ENCODE measurements around the gene PSD2. TPM values are rescaled to one million over a fixed set of nuclear protein-coding genes. Genes with fewer than 3 reads are reported as not detected.

PSD2 gene
- total RNA-seq, 5 donors from 2014 or later (not counting 1 experiment from before 2014, with no cell fraction given) = 0.07 to 0.15 (median 0.09) TPM; not detected in 2

DNA sequence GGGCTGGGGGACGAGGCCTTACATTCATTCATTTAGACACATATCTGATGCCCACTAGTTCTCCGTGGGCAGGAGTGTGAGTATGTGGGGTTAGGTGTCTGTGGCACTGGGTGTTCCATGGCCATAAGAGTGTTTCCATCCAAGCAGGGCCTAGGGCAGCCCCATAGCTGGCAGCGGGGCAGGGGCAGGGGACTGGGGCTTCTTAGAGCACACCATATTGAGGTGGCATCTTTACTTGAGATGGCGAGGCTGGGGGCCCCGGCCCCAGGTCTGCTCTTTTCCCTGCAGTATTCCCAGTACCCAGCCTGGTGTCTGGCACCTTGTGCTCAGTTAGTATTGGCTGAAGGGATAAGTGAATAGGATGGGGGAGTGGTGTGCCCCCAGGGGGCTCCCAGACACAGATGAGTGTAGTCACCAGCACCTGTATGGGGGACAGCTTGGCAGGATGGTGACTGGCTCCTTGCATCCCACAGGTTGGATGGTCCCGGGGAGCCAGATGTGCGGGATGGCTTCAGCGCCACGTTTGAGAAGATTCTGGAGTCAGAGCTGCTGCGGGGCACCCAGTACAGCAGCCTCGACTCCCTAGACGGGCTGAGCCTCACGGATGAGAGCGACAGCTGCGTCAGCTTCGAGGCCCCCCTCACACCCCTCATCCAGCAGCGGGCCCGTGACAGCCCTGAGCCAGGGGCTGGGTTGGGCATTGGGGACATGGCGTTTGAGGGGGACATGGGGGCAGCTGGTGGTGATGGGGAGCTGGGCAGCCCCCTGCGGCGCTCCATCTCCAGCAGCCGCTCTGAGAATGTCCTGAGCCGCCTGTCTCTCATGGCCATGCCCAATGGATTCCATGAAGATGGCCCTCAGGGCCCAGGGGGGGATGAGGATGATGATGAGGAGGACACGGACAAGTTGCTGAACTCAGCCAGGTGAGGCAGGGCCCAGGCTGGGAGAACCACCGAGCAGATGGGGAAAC lies 17.5 kb downstream of the PSD2 start:
- WGBS (ENCODE audit: insufficient coverage) = 87% methylated on average over 9 of the region's 25 CpGs
- no peaks in the 10 kb centered on the region for H3K9me3 ChIP-seq
- DNase-seq (no peak), ATAC-seq (replicated peaks in 1 of 4) (no peak)
- POLR2A ChIA-PET = no interaction called here
- H3K4me3 Mint-ChIP-seq = no peak overlapping the region
- H3K4me1 ChIP-seq (ENCODE audit: control insufficient read depth in 1 of 2, extremely low read depth in 1 of 2, insufficient read depth in 2 of 2, low read length in 2 of 2) = no peaks in the 10 kb centered on the region
- peaks cover 0 to 56% of the 10 kb centered on the region in 2 experiments for H3K27me3 ChIP-seq (replicated peaks in 1 of 2; ENCODE audit: control insufficient read depth in 2 of 2, extremely low read depth in 1 of 2, insufficient read depth in 2 of 2, low read length in 1 of 2)
- H3K9me3 Mint-ChIP-seq = no peaks in the 10 kb centered on the region
- H3K27me3 Mint-ChIP-seq = peaks cover 8 to 19% of the 10 kb centered on the region in 2 donors
- no peaks in the 10 kb centered on the region for H3K36me3 ChIP-seq (ENCODE audit: control insufficient read depth in 2 of 2, extremely low read depth in 1 of 2, insufficient read depth in 1 of 2, low read length in 1 of 2)
- CTCF ChIA-PET = interaction anchor here in 1 of 2 donors (0.7 kb wide), 1 partner anchor 185 kb away, joined by 3 read pairs; no protein-coding TSS in a partner anchor
- H3K4me1 Mint-ChIP-seq = no peaks in the 10 kb centered on the region
- no peaks in the 10 kb centered on the region for H3K36me3 Mint-ChIP-seq
- no peak overlapping the region for H3K4me3 ChIP-seq (ENCODE audit: control insufficient read depth in 1 of 2, extremely low read depth in 1 of 2, low read length in 1 of 2)
- H3K27ac Mint-ChIP-seq = no peak overlapping the region
- no peak overlapping the region for H3K27ac ChIP-seq (ENCODE audit: low read length)

- POLR2A ChIA-PET = no interaction called here
- H3K4me1 Mint-ChIP-seq = no peaks in the 10 kb centered on the region
These were observed 18.6 kb downstream of the PSD2 start for GRCh38 chr5:139814191-139814601.

DNA sequence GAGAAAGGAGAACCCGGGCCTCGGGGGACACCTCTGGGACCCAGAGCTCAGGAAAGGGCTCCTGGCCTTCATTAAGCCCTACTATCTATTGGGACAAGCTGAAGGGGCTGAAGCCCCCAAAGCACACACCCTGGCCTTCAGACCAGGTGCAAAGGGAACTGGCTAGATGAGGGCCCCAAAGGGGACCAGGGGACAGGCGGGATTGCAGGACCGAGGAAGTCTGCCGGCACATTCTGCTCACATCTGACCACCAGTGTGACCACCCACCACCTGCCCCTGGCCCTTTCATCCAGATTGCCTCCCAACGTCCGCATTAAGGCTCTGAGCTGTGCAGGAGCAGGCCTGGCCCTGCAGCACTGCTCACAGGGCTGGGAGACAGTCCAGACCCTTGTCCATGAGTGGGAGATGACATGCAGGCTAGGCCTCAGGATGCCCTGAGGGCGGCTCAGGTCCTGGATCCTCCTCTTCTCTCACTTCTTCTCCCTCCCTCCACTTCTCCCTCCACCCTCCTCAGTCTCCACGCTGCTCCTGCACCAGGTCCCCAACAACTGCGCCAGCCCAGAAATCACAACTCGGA lies 19.2 kb downstream of the PSD2 start:
- peaks cover 6 to 16% of the 10 kb centered on the region in 2 donors for H3K27me3 Mint-ChIP-seq
- ATAC-seq (replicated peaks in 1 of 4) = no peak
- H3K27ac ChIP-seq (ENCODE audit: low read length) = no peak overlapping the region
- no peaks in the 10 kb centered on the region for H3K9me3 ChIP-seq
- no peak for DNase-seq
- H3K9me3 Mint-ChIP-seq = peaks cover 5 to 7% (median 6%) of the 10 kb centered on the region in 3 donors
- CTCF ChIA-PET = no interaction called here
- H3K4me1 Mint-ChIP-seq = no peaks in the 10 kb centered on the region
- WGBS (ENCODE audit: insufficient coverage) = 86% methylated on average over 9 of the region's 11 CpGs
- no peak overlapping the region for H3K27ac Mint-ChIP-seq
- no peaks in the 10 kb centered on the region for H3K4me1 ChIP-seq (ENCODE audit: control insufficient read depth in 1 of 2, extremely low read depth in 1 of 2, insufficient read depth in 2 of 2, low read length in 2 of 2)
- POLR2A ChIA-PET = no interaction called here
- peaks cover 3% of the 10 kb centered on the region for H3K36me3 Mint-ChIP-seq
- H3K4me3 ChIP-seq (ENCODE audit: control insufficient read depth in 1 of 2, extremely low read depth in 1 of 2, low read length in 1 of 2) = no peak overlapping the region
- no peak overlapping the region for H3K4me3 Mint-ChIP-seq
- peaks cover 0 to 42% of the 10 kb centered on the region in 2 experiments for H3K27me3 ChIP-seq (replicated peaks in 1 of 2; ENCODE audit: control insufficient read depth in 2 of 2, extremely low read depth in 1 of 2, insufficient read depth in 2 of 2, low read length in 1 of 2)
- no peaks in the 10 kb centered on the region for H3K36me3 ChIP-seq (ENCODE audit: control insufficient read depth in 2 of 2, extremely low read depth in 1 of 2, insufficient read depth in 1 of 2, low read length in 1 of 2)

More at GRCh38 chr5:139814191-139814601, 18.6 kb downstream of the PSD2 start:
- H3K9me3 Mint-ChIP-seq = peaks cover 3 to 6% (median 5%) of the 10 kb centered on the region in 3 donors
- Histone ChIP-seq H3K4me1 (ENCODE audit: control insufficient read depth in 1 of 2, extremely low read depth in 1 of 2, insufficient read depth in 2 of 2, low read length in 2 of 2) (no peaks in the 10 kb centered on the region), H3K9me3 (no peaks in the 10 kb centered on the region), H3K27me3 (replicated peaks in 1 of 2; ENCODE audit: control insufficient read depth in 2 of 2, extremely low read depth in 1 of 2, insufficient read depth in 2 of 2, low read length in 1 of 2) (peaks cover 0 to 46% of the 10 kb centered on the region in 2 experiments), H3K4me3 (ENCODE audit: control insufficient read depth in 1 of 2, extremely low read depth in 1 of 2, low read length in 1 of 2) (no peak overlapping the region), H3K36me3 (ENCODE audit: control insufficient read depth in 2 of 2, extremely low read depth in 1 of 2, insufficient read depth in 1 of 2, low read length in 1 of 2) (no peaks in the 10 kb centered on the region), H3K27ac (ENCODE audit: low read length) (no peak overlapping the region)
- peaks cover 3% of the 10 kb centered on the region for H3K36me3 Mint-ChIP-seq
- WGBS (ENCODE audit: insufficient coverage) = 75% methylated on average over 12 of the region's 14 CpGs
- H3K27ac Mint-ChIP-seq = no peak overlapping the region
- DNase-seq (no peak), ATAC-seq (replicated peaks in 1 of 4) (no peak)
- no peak overlapping the region for H3K4me3 Mint-ChIP-seq
- CTCF ChIA-PET = interaction anchor here in 1 of 2 donors (0.7 kb wide), 1 partner anchor 186 kb away, joined by 3 read pairs; no protein-coding TSS in a partner anchor
- H3K27me3 Mint-ChIP-seq = peaks cover 4 to 12% of the 10 kb centered on the region in 2 donors

DNA sequence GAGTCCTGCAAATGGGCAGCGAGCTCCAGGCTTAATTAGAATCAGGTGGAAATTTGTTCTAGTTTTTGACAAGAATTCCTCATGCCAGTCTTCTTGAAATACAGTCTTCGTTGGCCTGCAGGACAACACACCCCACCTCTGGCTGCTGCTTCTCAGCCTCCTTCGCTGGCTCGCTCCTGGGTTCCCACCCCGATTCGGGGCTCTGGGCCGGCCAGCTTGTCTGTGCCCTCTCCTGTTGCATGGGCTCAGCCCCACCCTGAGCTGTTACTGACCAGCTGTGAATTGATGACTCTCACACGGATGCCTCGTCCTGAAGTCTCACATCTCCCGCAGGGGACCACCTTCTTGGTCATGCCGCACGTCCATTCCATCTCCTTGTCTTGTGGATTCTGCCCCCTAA lies 21.0 kb downstream of the PSD2 start:
- peaks cover 3% of the 10 kb centered on the region for H3K36me3 Mint-ChIP-seq
- peaks cover 5 to 7% (median 6%) of the 10 kb centered on the region in 3 donors for H3K9me3 Mint-ChIP-seq
- WGBS (ENCODE audit: insufficient coverage) = 84% methylated on average over 11 of the region's 12 CpGs
- no peak overlapping the region for H3K27ac Mint-ChIP-seq
- ATAC-seq (replicated peaks in 1 of 4) (no peak), DNase-seq (no peak)
- CTCF ChIA-PET = no interaction called here
- H3K4me1 Mint-ChIP-seq = no peaks in the 10 kb centered on the region
- H3K27me3 Mint-ChIP-seq = peaks cover 15 to 21% of the 10 kb centered on the region in 2 donors
- peaks cover 0 to 46% of the 10 kb centered on the region in 2 experiments for H3K27me3 ChIP-seq (replicated peaks in 1 of 2; ENCODE audit: control insufficient read depth in 2 of 2, extremely low read depth in 1 of 2, insufficient read depth in 2 of 2, low read length in 1 of 2)
- POLR2A ChIA-PET = no interaction called here
- no peaks in the 10 kb centered on the region for H3K4me1 ChIP-seq (ENCODE audit: control insufficient read depth in 1 of 2, extremely low read depth in 1 of 2, insufficient read depth in 2 of 2, low read length in 2 of 2)
- H3K4me3 Mint-ChIP-seq = no peak overlapping the region
- no peaks in the 10 kb centered on the region for H3K9me3 ChIP-seq
- H3K27ac ChIP-seq (ENCODE audit: low read length) = no peak overlapping the region
- H3K4me3 ChIP-seq (ENCODE audit: control insufficient read depth in 1 of 2, extremely low read depth in 1 of 2, low read length in 1 of 2) = no peak overlapping the region
- H3K36me3 ChIP-seq (ENCODE audit: control insufficient read depth in 2 of 2, extremely low read depth in 1 of 2, insufficient read depth in 1 of 2, low read length in 1 of 2) = no peaks in the 10 kb centered on the region

- H3K9me3 ChIP-seq = no peaks in the 10 kb centered on the region
- H3K27ac ChIP-seq (ENCODE audit: low read length) = no peak overlapping the region
- H3K27me3 ChIP-seq (replicated peaks in 1 of 2; ENCODE audit: control insufficient read depth in 2 of 2, extremely low read depth in 1 of 2, insufficient read depth in 2 of 2, low read length in 1 of 2) = peaks cover 0 to 54% of the 10 kb centered on the region in 2 experiments
- Mint-ChIP-seq H3K27ac (no peak overlapping the region), H3K27me3 (peaks cover 15 to 17% of the 10 kb centered on the region in 2 donors), H3K4me1 (no peaks in the 10 kb centered on the region), H3K36me3 (peaks cover 3% of the 10 kb centered on the region), H3K4me3 (no peak overlapping the region), H3K9me3 (peaks cover 5 to 7% (median 6%) of the 10 kb centered on the region in 3 donors)
- no peak for DNase-seq
- no peaks in the 10 kb centered on the region for H3K4me1 ChIP-seq (ENCODE audit: control insufficient read depth in 1 of 2, extremely low read depth in 1 of 2, insufficient read depth in 2 of 2, low read length in 2 of 2)
- WGBS (ENCODE audit: insufficient coverage) = 81% methylated on average over 8 of the region's 8 CpGs
- no peak overlapping the region for H3K4me3 ChIP-seq (ENCODE audit: control insufficient read depth in 1 of 2, extremely low read depth in 1 of 2, low read length in 1 of 2)
- no peak for ATAC-seq (replicated peaks in 1 of 4)
- no peaks in the 10 kb centered on the region for H3K36me3 ChIP-seq (ENCODE audit: control insufficient read depth in 2 of 2, extremely low read depth in 1 of 2, insufficient read depth in 1 of 2, low read length in 1 of 2)
- POLR2A ChIA-PET = no interaction called here
- CTCF ChIA-PET = interaction anchor here in 1 of 2 donors (0.5 kb wide), 1 partner anchor 321 kb away, joined by 3 read pairs; no protein-coding TSS in a partner anchor
These were observed 21.8 kb downstream of the PSD2 start for GRCh38 chr5:139817362-139817761.

DNA sequence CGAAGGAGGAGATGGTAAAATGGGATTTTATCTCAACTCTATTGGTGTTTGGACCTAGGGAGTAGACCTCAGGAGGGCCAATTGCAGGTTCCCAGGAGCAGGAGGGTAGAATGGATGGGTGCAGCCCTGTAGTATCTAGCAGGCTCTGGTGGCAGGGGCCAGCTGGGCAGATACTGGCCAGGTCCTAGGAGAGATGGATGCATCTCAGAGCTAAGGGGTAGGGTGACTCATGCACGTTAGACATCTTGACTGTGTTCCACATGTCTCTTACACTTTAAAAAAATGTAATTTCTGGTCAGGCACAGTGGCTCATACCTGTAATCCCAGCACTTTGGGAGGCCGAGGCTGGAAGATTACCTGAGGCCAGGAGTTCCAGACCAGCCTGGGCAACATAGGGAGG lies 22.4 kb downstream of the PSD2 start:
- Mint-ChIP-seq H3K9me3 (peaks cover 5 to 7% (median 6%) of the 10 kb centered on the region in 3 donors), H3K4me3 (no peak overlapping the region), H3K27ac (no peak overlapping the region), H3K27me3 (peaks cover 15 to 17% of the 10 kb centered on the region in 2 donors), H3K36me3 (peaks cover 3% of the 10 kb centered on the region), H3K4me1 (no peaks in the 10 kb centered on the region)
- Histone ChIP-seq H3K4me3 (ENCODE audit: control insufficient read depth in 1 of 2, extremely low read depth in 1 of 2, low read length in 1 of 2) (no peak overlapping the region), H3K36me3 (ENCODE audit: control insufficient read depth in 2 of 2, extremely low read depth in 1 of 2, insufficient read depth in 1 of 2, low read length in 1 of 2) (no peaks in the 10 kb centered on the region), H3K4me1 (ENCODE audit: control insufficient read depth in 1 of 2, extremely low read depth in 1 of 2, insufficient read depth in 2 of 2, low read length in 2 of 2) (no peaks in the 10 kb centered on the region), H3K27ac (ENCODE audit: low read length) (no peak overlapping the region), H3K27me3 (replicated peaks in 1 of 2; ENCODE audit: control insufficient read depth in 2 of 2, extremely low read depth in 1 of 2, insufficient read depth in 2 of 2, low read length in 1 of 2) (peaks cover 0 to 54% of the 10 kb centered on the region in 2 experiments), H3K9me3 (no peaks in the 10 kb centered on the region)
- DNase-seq (no peak), ATAC-seq (replicated peaks in 1 of 4) (no peak)
- CTCF ChIA-PET = no interaction called here
- POLR2A ChIA-PET = no interaction called here
- 68% methylated on average over 2 of the region's 3 CpGs for WGBS (ENCODE audit: insufficient coverage)
